MM.1S (cell line): ENCODE results near the gene NCR3LG1.

Experiments
- DNase-seq: peaks from one replicate; pipeline ENCODE4 v3.0.0-alpha.2; 2015
- H2AFZ ChIP-seq: fragments of 300-600 bp; sonication (generic); 2 replicates; pipeline ENCODE4 v1.6.0; 2016; ENCODE audit warnings: antibody characterized with exemption, low read length
- H3F3A ChIP-seq: fragments of 300-600 bp; sonication (generic); 2 replicates; pipeline ENCODE4 v1.6.1; 2016; ENCODE audit warnings: mild to moderate bottlenecking, antibody characterized with exemption, low read length, moderate library complexity, mixed read lengths; ENCODE audit not compliant: insufficient read depth
- H3K27ac ChIP-seq: fragments of 300-600 bp; sonication (generic); 2 replicates; pipeline ENCODE4 v1.5.1; 2016; ENCODE audit warnings: mild to moderate bottlenecking, low read length
- H3K27me3 ChIP-seq: fragments of 300-600 bp; sonication (generic); replicated peaks from 2 replicates; pipeline ENCODE4 v1.6.0; 2016; ENCODE audit warnings: low read length; ENCODE audit not compliant: insufficient read depth
- H3K36me3 ChIP-seq: fragments of 300-600 bp; sonication (generic); replicated peaks from 2 replicates; pipeline ENCODE4 v1.6.1; 2016; ENCODE audit warnings: mild to moderate bottlenecking, low read length, mixed read lengths; ENCODE audit not compliant: insufficient read depth
- H3K4me1 ChIP-seq: fragments of 300-600 bp; sonication (generic); 2 replicates; pipeline ENCODE4 v1.6.1; 2016; ENCODE audit warnings: low read length, mixed read lengths
- H3K4me2 ChIP-seq: fragments of 300-600 bp; sonication (generic); 2 replicates; pipeline ENCODE4 v1.6.0; 2016; ENCODE audit warnings: low read depth, low read length
- H3K4me3 ChIP-seq: fragments of 300-600 bp; sonication (generic); 2 replicates; pipeline ENCODE4 v1.5.1; 2016; ENCODE audit warnings: low read length, mixed read lengths
- H3K79me2 ChIP-seq: fragments of 300-600 bp; sonication (generic); 2 replicates; pipeline ENCODE4 v1.6.1; 2016; ENCODE audit warnings: mixed run types, low read length, mixed read lengths
- H3K9ac ChIP-seq: fragments of 300-600 bp; sonication (generic); 2 replicates; pipeline ENCODE4 v1.6.1; 2016; ENCODE audit warnings: low read length, mixed read lengths
- H3K9me2 ChIP-seq: fragments of 300-600 bp; sonication (generic); replicated peaks from 2 replicates; pipeline ENCODE4 v1.6.1; 2016; ENCODE audit warnings: mild to moderate bottlenecking, low read length, mixed read lengths; ENCODE audit not compliant: insufficient read depth
- H3K9me3 ChIP-seq: fragments of 300-600 bp; sonication (generic); replicated peaks from 2 replicates; pipeline ENCODE4 v1.6.1; 2016; ENCODE audit warnings: mild to moderate bottlenecking, low read length, mixed read lengths; ENCODE audit not compliant: insufficient read depth
- H4K20me1 ChIP-seq: fragments of 300-600 bp; sonication (generic); 2 replicates; pipeline ENCODE4 v1.6.1; 2016; ENCODE audit warnings: mild to moderate bottlenecking, low read length, moderate library complexity, mixed read lengths; ENCODE audit not compliant: insufficient read depth
- EZH2 ChIP-seq: fragments of 300-600 bp; sonication (generic); optimal IDR thresholded peaks from 2 replicates; pipeline ENCODE3; 2017; ENCODE audit warnings: low read depth, mild to moderate bottlenecking, antibody characterized with exemption, low read length, mixed read lengths
- EZH2phosphoT487 ChIP-seq: fragments of 300-600 bp; sonication (generic); IDR thresholded peaks from 2 replicates; pipeline ENCODE4 v1.6.1; 2018; ENCODE audit warnings: antibody characterized with exemption, low read length
- TF ChIP-seq, protein P1 (sequence below): fragments of 300-600 bp; sonication (generic); IDR thresholded peaks from 2 replicates; pipeline ENCODE4 v1.5.1; 2016; ENCODE audit warnings: antibody characterized with exemption, low read length, mixed read lengths

The NCR3LG1 gene

DNA sequence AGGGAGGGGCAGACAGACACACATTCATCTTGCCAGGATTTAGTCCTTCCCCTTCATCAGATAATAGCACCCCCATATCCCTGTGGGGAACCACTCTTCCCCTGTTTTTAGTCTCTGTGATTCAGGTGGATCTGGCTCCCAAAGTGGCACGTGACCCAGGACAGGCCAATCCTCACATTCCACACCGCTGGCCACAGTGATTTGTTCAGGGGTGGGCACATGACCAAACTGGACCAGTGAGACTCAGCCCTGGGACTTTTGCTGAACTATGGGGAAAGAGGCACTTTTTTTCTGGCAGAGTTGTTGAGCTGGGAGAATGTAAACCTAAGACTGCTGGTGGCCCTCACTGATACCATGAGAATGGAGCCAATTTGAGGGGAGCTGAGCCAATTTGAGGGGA lies 56.0 kb downstream of the NCR3LG1 start:
- Histone ChIP-seq H3K79me2 (no peaks in the 10 kb centered on the region), H3F3A (0 out of 2 replicates have a peak, but pooled peaks cover 6% of the 10 kb centered on the region), H3K27me3 (no peaks in the 10 kb centered on the region), H3K36me3 (no peaks in the 10 kb centered on the region), H3K27ac (no peak overlapping the region), H3K9ac (no peak overlapping the region), H3K4me2 (no peak overlapping the region), H3K9me2 (no peaks in the 10 kb centered on the region), H3K4me3 (no peak overlapping the region), H2AFZ (no peak overlapping the region), H3K9me3 (no peaks in the 10 kb centered on the region), H4K20me1 (no peaks in the 10 kb centered on the region), H3K4me1 (peaks cover 16% of the 10 kb centered on the region)
- DNase-seq: no peak
- no peak for TF ChIP-seq EZH2phosphoT487
- TF ChIP-seq, protein P1, sequence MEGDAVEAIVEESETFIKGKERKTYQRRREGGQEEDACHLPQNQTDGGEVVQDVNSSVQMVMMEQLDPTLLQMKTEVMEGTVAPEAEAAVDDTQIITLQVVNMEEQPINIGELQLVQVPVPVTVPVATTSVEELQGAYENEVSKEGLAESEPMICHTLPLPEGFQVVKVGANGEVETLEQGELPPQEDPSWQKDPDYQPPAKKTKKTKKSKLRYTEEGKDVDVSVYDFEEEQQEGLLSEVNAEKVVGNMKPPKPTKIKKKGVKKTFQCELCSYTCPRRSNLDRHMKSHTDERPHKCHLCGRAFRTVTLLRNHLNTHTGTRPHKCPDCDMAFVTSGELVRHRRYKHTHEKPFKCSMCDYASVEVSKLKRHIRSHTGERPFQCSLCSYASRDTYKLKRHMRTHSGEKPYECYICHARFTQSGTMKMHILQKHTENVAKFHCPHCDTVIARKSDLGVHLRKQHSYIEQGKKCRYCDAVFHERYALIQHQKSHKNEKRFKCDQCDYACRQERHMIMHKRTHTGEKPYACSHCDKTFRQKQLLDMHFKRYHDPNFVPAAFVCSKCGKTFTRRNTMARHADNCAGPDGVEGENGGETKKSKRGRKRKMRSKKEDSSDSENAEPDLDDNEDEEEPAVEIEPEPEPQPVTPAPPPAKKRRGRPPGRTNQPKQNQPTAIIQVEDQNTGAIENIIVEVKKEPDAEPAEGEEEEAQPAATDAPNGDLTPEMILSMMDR: no peak
- TF ChIP-seq EZH2: no peak

DNA sequence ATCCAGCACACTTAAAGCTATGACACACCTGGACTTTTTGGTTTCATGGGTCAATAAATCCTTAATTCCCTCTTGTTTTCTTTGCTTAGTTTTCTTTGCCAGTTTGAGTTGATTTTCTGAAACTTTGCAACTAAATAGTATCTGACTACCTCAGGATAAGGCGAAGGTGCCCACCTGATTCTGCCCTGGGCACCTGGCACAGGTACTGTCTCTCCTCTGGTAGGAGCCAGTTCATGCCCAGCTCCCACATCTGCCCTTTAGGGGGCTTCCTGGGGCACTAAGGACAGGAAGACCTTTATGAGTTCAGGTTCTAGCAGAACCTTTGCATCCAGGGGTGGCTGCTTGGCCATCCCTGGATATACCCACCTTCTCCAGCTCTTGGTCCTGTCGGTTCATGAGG lies 56.4 kb downstream of the NCR3LG1 start:
- Histone ChIP-seq H3K4me3 (no peak overlapping the region), H3K9me2 (no peaks in the 10 kb centered on the region), H3K79me2 (no peaks in the 10 kb centered on the region), H3K4me1 (peaks cover 16% of the 10 kb centered on the region), H3K27me3 (no peaks in the 10 kb centered on the region), H3K9ac (no peak overlapping the region), H3K4me2 (no peak overlapping the region), H4K20me1 (no peaks in the 10 kb centered on the region), H3F3A (0 out of 2 replicates have a peak, but pooled peaks cover 6% of the 10 kb centered on the region), H3K36me3 (no peaks in the 10 kb centered on the region), H2AFZ (no peak overlapping the region), H3K9me3 (no peaks in the 10 kb centered on the region), H3K27ac (no peak overlapping the region)
- TF ChIP-seq EZH2 (no peak), EZH2phosphoT487 (no peak)
- TF ChIP-seq, protein P1: no peak
- no peak for DNase-seq

DNA sequence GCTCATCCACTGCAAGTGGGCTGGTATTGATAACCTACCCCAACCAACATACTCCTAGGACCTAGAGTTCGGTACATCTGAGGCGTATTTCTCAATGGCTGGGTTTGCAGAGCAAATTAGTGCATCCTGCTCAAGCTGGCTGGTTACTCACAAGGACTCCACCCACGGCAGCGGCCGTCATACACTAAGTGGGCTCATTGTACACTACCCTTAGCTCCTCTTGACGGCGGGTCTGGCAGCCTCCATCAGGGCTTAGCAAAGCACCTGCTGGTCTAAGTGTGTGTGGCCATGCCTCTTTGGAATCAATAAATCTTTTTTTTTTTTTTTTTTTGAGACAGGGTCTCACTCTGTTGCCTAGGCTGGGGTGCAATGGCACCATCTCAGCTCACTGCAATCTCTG lies 57.0 kb downstream of the NCR3LG1 start:
- Histone ChIP-seq H3K9me3 (no peaks in the 10 kb centered on the region), H3K4me3 (no peak overlapping the region), H3K27me3 (no peaks in the 10 kb centered on the region), H3K9me2 (no peaks in the 10 kb centered on the region), H3K79me2 (no peaks in the 10 kb centered on the region), H4K20me1 (no peaks in the 10 kb centered on the region), H3K9ac (no peak overlapping the region), H2AFZ (no peak overlapping the region), H3K4me1 (peaks cover 16% of the 10 kb centered on the region), H3K4me2 (no peak overlapping the region), H3F3A (0 out of 2 replicates have a peak, but pooled peaks cover 6% of the 10 kb centered on the region), H3K36me3 (no peaks in the 10 kb centered on the region), H3K27ac (no peak overlapping the region)
- TF ChIP-seq EZH2phosphoT487: no peak
- TF ChIP-seq EZH2: no peak
- TF ChIP-seq, protein P1: no peak
- DNase-seq: no peak
